Measurements from ENCODE around the gene GAS7.

GAS7 gene

GRCh38 chr17:10177131-10177912, 21.1 kb downstream of the GAS7 start:
- no peak overlapping the region for H3K4me3 ChIP-seq (ENCODE audit: control insufficient read depth, low read depth, low read length)
- TF ChIP-seq, protein P1, sequence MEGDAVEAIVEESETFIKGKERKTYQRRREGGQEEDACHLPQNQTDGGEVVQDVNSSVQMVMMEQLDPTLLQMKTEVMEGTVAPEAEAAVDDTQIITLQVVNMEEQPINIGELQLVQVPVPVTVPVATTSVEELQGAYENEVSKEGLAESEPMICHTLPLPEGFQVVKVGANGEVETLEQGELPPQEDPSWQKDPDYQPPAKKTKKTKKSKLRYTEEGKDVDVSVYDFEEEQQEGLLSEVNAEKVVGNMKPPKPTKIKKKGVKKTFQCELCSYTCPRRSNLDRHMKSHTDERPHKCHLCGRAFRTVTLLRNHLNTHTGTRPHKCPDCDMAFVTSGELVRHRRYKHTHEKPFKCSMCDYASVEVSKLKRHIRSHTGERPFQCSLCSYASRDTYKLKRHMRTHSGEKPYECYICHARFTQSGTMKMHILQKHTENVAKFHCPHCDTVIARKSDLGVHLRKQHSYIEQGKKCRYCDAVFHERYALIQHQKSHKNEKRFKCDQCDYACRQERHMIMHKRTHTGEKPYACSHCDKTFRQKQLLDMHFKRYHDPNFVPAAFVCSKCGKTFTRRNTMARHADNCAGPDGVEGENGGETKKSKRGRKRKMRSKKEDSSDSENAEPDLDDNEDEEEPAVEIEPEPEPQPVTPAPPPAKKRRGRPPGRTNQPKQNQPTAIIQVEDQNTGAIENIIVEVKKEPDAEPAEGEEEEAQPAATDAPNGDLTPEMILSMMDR (IDR thresholded peaks at IDR 0.05; ENCODE audit: control insufficient read depth, insufficient read depth, low read depth, low read length, missing control alignments) = no peak
- no peak for DNase-seq (ENCODE audit: low read depth)

DNA sequence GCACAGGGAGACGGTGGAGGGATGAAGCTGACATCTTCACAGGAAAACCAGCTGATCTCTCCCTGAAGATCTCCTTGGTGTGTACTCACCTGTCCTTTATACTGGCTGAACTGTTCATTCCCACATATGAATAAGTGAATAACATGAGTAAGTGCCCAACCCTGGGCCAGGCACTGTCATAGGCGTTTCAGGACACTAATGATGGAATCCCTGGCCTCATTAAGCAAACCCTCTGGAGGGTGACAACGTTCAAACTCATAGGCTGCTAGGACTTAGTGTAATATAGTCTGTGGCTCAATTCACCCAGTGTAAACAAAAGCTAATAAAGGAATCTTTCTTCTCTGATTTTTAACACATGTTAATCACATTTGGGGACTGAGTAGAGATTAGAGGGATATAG, 24.5 kb downstream of the GAS7 start:
- DNase-seq (ENCODE audit: low read depth) = no peak
- TF ChIP-seq, protein P1 (IDR thresholded peaks at IDR 0.05; ENCODE audit: control insufficient read depth, insufficient read depth, low read depth, low read length, missing control alignments) = no peak
- H3K4me3 ChIP-seq (ENCODE audit: control insufficient read depth, low read depth, low read length) = no peak overlapping the region

DNA sequence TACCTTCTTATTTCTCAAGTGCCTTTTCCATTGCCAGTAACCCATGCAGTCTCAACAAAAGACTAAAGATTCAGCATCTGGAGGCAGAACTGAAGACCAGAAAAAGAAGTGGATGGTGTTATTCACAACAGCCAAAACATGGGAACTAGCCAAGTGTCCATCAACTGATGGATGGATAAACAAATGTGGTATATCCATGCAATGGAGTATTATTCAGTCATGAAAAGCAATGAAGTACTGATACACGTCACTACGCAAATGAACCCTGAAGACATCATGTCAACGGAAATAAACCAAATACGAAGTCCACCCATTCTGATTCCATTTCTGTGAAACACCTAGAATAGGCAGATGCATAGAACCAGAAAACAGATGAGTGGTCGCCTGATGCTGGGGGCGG, 25.6 kb downstream of the GAS7 start:
- H3K4me3 ChIP-seq (ENCODE audit: control insufficient read depth, low read depth, low read length) = no peak overlapping the region
- no peak for DNase-seq (ENCODE audit: low read depth)
- TF ChIP-seq, protein P1 (IDR thresholded peaks at IDR 0.05; ENCODE audit: control insufficient read depth, insufficient read depth, low read depth, low read length, missing control alignments) = no peak

DNA sequence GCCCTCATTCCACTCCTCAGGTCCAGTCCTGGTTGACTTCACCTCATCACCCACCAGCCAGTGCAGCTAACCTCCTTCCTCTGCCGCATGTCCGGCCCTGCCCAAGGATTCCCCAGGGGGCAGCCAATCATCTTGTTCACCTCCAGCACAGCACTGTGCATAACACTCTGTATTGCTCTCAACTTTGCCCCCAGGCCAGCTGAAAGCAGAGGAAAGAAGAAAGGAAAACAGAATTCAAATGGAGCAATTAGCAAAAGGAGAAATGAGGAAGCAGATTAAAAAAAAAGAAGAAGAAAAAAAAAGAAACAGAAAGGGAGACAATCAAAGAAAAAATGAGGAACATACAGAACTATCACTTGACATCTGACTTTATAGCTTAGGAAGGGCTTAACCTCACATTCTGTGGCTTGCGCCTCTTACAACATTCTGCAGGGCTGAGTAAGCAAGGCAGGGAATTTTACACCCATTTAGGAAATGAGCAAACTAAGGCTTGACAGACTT, 26.1 kb downstream of the GAS7 start:
- DNase-seq (ENCODE audit: low read depth) = no peak
- TF ChIP-seq, protein P1 (IDR thresholded peaks at IDR 0.05; ENCODE audit: control insufficient read depth, insufficient read depth, low read depth, low read length, missing control alignments) = no peak
- no peak overlapping the region for H3K4me3 ChIP-seq (ENCODE audit: control insufficient read depth, low read depth, low read length)

GRCh38 chr17:10171581-10171981, 26.8 kb downstream of the GAS7 start:
- no peak for DNase-seq (ENCODE audit: low read depth)
- no peak overlapping the region for H3K4me3 ChIP-seq (ENCODE audit: control insufficient read depth, low read depth, low read length)
- TF ChIP-seq, protein P1 (IDR thresholded peaks at IDR 0.05; ENCODE audit: control insufficient read depth, insufficient read depth, low read depth, low read length, missing control alignments) = no peak

- TF ChIP-seq, protein P1 (IDR thresholded peaks at IDR 0.05; ENCODE audit: control insufficient read depth, insufficient read depth, low read depth, low read length, missing control alignments) = no peak
- DNase-seq (ENCODE audit: low read depth) = no peak
- no peak overlapping the region for H3K4me3 ChIP-seq (ENCODE audit: control insufficient read depth, low read depth, low read length)
Observed at GRCh38 chr17:10171122-10171571, 27.3 kb downstream of the GAS7 start.

All from AG09309 (cell line).